GDM1 (cell line): ENCODE measurements around the gene TBC1D16.
A peak's percentile ranks its signal among the peaks of the same experiment; 100 is the strongest.
"Not testable (repeated sequence)": the region's sequence is repeated elsewhere in the genome, so short reads cannot be mapped to it uniquely, and the experiment has no call there.

Experiments used
- DNase-seq: peaks from one replicate; lab custom pipeline; 2025; lab: John Stamatoyannopoulos, UW

Gene TBC1D16

DNA sequence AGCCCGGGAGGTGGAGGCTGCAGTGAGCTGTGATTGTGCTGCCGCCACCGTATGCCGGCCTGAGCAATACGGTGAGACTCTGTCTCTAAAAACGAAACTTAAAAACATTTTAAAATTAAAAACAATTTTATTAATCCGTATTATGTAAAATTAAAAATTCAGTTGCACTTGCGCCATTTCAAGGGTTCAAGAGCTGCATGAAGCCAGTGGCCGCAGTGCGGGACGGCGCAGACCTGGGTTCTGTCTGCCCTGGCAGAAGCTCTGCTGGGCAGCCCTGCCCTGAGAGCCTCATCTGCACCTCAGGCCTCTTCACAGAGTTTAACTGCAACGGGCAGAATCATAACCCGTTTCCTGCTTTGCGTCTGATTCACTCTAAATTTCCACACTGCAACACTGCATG is 31.7 kb downstream of the TBC1D16 start:
- DNase-seq = no peak

DNA sequence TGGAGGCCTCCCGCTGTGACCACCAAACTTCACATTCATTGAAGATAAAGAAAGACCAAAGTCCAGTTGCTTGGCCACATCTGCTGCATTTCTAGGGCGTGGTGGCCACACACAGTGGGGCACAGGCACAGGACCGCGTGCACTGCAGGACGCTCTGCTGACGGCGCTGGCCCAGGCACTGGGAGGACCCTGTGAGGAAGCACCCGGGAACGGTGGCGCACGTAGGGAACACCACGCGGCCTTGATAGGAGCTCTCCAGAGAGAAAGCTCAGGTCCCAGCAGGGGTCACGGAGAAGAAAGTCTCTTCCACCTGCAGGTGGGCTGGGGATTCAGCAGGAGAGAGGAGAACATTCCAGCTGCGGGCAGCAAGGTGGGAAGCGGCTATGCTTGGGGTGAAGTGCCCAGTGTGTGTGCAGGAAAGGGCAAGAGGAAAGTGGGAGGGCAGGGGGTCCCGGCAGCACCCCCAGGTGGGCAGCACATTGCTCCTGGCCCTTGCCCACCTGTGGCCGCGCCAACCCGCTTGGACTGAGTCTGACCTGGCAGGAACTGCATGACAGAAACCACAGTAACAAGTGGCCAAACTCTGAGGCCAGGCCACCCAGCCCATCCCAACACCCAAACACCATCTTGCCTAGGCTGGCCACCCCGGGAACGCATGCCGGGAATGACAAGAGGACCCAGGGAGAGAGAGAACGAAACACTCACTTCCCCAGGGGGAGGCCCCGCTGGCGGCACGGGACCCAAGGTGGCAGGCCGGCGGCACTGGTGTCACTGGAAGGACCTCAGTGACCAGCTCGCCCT is 32.8 kb downstream of the TBC1D16 start:
- DNase-seq = no peak

DNA sequence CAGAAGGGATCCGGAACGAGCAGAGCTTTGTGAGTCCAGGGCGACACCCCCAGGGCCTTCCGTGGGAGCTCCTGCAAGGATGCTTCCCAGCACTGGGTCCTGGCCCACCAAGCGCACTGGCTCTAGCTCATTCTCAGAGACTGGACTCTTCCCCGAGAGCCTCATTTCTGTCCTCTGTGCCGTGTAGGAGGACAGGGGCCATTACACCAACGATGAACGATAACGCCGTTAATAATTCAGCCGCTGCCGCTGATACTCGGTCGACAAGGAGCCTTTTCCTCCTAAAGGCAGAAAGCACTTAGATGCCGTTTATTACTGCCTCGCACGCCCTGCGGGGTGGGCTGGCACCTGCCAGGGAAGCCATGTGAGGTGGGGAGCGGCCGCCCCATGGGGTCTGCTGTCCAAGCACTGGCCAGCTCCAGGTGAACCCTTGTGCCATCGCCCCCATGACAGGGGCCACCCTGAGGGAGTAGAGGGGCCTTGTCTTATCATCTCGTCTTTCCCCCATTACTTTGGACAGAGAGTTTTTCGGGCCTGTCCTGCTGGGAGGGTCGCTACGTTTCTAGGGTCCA is 33.5 kb downstream of the TBC1D16 start:
- no peak for DNase-seq

GRCh38 chr17:80000981-80001775 is 34.5 kb downstream of the TBC1D16 start:
- no peak for DNase-seq

- no peak for DNase-seq
Measured at GRCh38 chr17:80000136-80000535, 35.5 kb downstream of the TBC1D16 start.

DNA sequence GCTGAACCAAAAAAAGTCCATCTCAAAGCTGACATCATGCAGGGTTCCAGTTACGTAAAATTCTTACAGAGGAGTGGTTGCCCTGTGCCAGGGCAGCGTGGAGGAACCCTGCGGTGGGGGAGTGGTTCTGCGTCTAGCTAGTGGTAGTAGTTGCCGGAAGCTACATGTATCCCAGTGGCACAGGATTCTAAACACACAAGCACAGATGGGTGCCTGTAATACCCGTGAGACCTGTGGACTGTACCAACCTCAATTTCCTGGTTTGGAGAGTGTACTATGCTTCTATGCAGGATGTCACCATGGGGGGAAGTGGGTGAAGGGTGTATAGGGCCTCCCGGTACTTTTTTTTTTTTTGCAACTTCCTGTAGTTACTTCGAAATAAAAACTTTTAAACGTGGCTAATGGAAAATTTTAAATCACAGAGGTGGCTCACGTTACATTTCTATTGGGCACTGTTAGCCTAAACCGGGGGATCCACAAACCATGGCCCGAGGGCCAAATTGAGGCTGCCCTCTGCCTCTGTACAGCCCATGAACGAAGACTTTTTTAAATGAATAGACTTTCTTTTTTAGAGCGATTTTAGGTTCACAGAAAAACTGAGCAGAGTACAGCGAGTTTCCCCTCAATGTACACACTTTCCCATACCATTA is 38.5 kb downstream of the TBC1D16 start:
- DNase-seq = peak; percentile 85

DNA sequence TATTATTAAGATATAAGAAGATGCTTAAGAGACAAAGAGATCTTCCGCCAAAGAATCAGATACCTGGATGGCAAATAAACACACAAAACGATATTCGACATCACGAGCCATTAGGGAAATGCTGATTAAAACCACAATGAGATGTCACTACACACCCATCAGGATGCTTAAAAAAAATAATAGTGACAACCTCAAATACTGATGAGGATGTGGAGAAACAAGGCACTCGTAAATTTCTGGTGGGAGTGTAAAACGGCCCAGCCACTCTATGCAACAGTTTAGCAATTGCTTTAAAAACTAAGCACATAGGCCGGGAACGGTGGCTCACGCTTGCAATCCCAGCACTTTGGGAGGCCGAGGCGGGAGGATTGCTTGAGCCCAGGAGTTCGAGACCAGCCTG is 39.4 kb downstream of the TBC1D16 start:
- no peak for DNase-seq

DNA sequence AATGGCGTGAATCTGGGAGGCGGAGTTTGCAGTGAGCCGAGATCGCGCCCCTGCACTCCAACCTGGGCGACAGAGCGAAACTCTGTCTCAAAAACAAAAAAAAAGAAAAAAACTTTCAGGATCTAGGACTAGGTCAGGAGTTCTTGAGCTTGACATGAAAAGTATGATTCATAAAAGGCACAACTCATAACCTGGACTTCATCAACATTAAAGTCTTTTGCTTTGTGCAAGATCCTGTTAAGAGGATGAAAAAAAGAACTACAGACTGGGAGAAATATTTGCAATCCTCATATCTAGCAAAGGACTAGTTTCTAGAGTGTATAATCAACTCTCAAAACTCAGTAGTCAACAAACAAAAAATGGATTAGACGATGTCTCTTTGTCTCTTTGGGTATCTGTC is 40.0 kb downstream of the TBC1D16 start:
- DNase-seq = no peak

- no peak for DNase-seq
Measured at GRCh38 chr17:79994602-79995001, 41.1 kb downstream of the TBC1D16 start.

DNA sequence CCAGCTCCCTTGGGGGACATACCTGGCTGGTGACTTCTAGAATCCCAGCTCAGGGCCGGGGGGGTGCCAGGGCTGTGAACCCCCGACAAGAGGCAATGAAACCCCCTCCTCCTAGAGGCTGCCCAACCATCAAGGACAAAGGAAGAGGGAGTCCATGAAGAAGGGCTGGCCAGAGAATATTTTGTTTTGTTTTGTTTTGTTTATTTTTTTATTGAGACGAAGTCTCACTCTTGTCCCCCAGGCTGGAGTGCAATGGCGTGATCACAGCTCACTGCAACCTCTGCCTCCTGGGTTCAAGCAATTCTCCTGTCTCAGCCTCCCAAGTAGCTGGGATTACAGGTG is 41.5 kb downstream of the TBC1D16 start:
- not testable (repeated sequence) for DNase-seq

- no peak for DNase-seq
Measured at GRCh38 chr17:79993390-79994227, 42.1 kb downstream of the TBC1D16 start.

DNA sequence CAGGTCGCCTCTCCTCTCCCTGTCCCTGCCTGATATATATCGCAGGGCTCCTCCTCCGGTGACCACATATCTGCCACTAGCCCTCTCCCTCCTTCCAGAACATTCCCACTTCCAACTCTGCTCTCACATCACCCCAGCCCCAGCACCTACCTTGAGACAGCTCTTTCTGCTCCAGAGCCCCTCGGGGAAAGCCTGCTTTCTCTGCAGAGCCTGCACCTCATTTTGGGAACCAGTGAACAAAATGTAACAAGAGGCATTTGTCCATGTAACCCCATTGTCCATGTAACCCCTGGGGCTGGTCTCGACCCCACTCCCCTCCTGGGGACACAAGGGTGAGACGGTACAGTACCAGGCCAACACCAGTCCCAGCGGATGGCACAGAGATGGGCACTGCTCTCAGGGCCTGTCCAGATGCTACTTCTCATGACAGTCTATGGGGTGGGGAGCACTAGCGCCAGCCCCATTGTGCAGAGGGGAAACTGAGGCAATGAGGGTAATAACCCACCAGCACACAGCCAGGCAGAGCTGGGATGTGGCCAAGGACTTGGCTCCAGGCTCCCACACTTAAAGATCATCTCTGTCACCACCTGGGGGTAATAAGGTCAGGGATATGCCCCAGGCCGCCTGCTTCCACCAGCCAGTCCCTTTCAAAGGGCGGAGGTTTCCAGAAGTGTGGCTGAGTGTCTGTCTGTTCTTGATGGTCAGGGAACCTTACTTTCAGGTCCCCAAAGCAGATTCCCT is 42.9 kb downstream of the TBC1D16 start:
- no peak for DNase-seq

DNA sequence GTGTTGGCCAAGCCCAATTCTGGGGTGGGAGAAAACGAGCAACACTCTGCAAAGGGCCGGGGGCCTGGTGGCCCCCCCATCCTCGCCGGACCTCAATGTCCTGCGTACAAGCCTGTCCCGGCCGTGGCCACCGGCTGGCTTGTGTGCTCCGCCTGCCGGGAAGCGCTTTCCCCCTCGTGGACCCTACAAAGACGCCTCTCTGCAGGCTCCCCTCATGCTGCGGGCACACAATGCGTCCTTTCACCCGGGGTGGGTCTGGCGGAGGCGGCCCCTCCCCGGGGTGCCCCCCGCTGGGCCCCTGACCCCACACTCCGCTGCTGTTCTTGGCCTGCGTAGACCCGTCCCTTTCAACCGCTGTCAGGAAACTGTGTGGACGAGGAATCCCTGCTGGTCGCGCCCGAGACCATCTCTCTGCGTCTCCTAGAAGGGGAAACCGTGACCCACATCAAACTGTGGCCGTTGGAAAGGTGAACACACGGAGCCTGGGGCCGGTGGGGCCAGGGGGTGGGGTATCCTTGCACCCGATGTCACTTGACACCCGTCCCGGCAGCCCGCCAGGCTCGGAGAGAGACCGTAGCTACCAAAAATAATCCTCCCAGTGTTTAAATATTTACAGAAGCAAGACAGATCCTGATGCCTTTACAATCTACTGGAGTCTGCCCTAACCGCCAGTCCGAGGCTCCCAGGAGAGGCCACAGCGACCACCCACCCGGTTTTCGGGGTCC is 43.6 kb downstream of the TBC1D16 start:
- DNase-seq = no peak

DNA sequence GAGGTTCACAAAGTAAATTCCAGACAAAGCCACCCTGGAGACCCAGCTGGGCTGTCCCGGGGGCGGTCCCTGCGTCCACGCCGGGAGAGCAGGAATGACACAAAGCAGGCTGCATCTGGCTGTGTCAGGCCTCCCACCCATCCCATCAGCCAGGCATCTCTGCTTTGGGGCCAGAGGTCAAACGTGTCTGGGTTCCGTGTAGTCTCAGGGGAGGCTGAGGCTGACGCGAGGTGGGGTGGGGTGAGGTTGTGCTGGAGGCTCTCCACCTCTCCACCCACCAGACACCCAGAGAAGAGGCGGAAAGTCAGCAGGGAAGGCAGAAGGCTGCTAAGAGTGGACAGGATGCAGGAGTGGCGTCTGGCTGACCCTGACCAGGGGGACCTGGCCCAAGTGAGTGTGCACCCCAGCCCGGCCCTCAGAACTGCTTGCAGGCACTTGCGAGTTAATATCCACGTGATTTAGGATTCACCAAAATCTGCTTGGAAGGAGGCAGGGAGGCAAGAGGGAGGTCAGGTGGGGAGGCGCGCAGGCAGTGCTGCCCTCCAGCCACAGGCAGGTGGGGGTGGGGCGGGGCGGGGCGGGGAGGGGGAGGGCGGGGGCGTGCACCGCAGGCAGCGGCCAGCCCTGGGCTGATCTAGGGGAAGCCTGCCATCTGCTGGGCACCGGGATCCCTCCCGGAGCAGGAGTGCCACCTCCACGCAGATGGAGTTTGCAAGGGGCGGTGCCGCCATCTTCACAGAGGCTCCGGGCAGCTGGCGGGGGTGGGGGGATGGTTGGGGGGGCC is 44.3 kb downstream of the TBC1D16 start:
- DNase-seq = peak; percentile 46

DNA sequence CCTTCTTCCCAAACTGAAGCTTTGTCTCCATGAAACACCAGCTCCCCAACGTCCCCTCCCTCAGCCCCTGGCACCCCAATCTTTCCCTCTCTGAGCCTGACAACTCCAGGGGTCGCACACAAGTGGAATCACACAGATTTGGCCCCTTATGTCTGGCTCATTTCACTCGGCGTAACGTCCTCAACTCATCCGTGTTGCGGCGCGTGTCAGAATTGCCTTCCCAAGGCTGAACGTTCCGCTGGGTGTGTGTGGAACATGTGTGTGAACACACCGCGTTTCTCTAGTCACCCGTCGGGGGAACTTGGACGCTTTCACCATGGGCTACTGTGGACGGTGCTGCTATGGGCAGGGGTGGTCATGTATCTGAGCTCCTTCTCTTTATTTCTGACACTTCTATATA is 45.0 kb downstream of the TBC1D16 start:
- DNase-seq = no peak

DNA sequence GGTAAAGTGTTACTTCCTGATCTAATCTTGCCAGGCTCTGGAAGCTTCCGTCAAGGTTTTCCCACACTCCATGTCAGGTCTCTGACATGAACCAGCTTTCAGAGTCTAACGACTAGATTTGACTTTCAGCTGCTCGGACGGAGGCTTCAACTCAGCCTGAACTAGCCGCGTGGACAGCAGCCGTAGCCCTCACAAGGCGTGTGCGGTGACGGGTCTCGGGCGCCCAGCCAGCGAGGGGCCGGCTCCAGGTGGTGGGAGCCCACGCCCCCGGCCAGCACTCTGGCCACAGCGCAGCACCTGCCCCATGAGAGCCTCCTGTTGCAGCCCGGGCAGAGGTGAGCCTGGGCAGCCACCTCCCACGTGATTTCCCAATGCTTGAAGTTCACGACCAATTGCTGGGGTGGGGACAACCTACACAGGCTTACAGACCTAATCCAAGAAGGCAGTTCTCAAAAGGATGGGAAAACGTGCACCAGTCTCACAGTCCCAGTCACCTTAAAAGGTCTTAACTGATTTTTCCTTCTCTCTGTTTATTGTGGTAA is 45.5 kb downstream of the TBC1D16 start:
- DNase-seq = no peak

DNA sequence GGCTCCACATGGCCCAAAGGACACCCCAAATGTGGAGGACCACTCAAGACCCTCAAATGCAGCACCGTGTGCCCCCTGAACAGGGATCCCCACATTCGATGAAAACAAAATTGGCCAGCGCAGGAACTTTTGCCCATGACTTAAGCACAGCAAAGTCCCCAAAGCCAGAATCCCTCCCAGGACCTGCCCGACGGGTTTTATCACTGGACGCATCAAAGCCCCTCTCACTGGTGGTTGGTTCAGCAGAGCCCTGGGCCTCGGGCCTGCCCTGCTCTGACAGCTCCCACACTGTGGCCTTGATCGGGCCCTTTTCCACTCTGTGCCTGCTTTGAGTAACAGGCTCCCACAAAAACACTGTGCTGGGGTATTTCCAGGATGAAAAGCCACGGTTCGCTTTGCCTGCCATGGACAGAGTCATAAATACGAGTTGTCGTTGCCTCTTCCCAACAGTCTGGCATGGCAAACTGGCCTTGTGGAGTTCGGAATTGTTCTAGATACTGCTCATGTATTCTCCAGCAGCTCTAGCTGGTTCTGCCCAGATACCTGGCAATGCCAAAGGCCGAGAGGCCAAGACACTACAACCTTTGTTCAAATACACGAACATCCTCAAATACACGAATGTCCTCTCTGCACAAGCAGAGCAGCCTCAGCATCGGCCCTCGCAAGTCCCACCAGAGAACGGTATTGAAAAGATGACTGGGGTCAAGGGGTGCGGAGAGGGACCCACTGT is 46.4 kb downstream of the TBC1D16 start:
- no peak for DNase-seq

- DNase-seq = no peak
Measured at GRCh38 chr17:79988185-79988971, 47.3 kb downstream of the TBC1D16 start.
